Naive thymus-derived CD8-positive, alpha-beta T cell (primary cell): ENCODE data around the gene CHGA. TPM values are rescaled to one million over a fixed set of nuclear protein-coding genes. Genes with fewer than 3 reads are reported as not detected.
A peak's percentile ranks its signal among the peaks of the same experiment; 100 is the strongest.

Experiments used
- ATAC-seq, 2 donors: fragments of 150-1000 bp; cut with Tn5 transposase in 1 of 2; sonication (Bioruptor Pico), chemical (Tn5 transposase) in 1 of 2; 1 replicate in 1 of 2; 2 replicates in 1 of 2; pipeline ENCODE4 v1.10.0; 2021; ENCODE audit warnings: mild to moderate bottlenecking in 2 of 2, moderate library complexity in 2 of 2
- POLR2A ChIA-PET: fragments of 350-600 bp; sonication (Branson Sonifier 250); formaldehyde crosslinking; loops from one replicate; lab custom pipeline; 2021; ENCODE audit warnings: antibody characterized with exemption; lab: Charles Lee
- DNase-seq, 10 donors: peaks; one replicate each; pipeline versions ENCODE4 v3.0.0 to v3.0.0-alpha.2; 2020 to 2022
- H3K27ac Mint-ChIP-seq, 10 donors: one replicate each; pipeline ENCODE4 v1.8.0; 2020 to 2022; ENCODE audit warnings: mild to moderate bottlenecking in 10 of 10, mixed read lengths in 10 of 10, moderate library complexity in 4 of 10, inconsistent platforms in 1 of 10
- H3K27me3 Mint-ChIP-seq, 5 donors: one replicate each; pipeline ENCODE4 v1.8.0; 2021 to 2022; ENCODE audit warnings: mixed read lengths in 5 of 5
- H3K36me3 Mint-ChIP-seq, 3 donors: one replicate each; pipeline ENCODE4 v1.8.0; 2020 to 2022; ENCODE audit warnings: mixed read lengths in 3 of 3, mild to moderate bottlenecking in 2 of 3, inconsistent platforms in 1 of 3
- H3K4me1 Mint-ChIP-seq, 4 donors: one replicate each; pipeline ENCODE4 v1.8.0; 2021 to 2022; ENCODE audit warnings: mixed read lengths in 4 of 4
- H3K4me3 Mint-ChIP-seq, 10 donors: one replicate each; pipeline ENCODE4 v1.8.0; 2020 to 2022; ENCODE audit warnings: mild to moderate bottlenecking in 10 of 10, mixed read lengths in 10 of 10, moderate library complexity in 6 of 10, inconsistent platforms in 1 of 10
- H3K9me3 Mint-ChIP-seq, 9 donors: one replicate each; pipeline ENCODE4 v1.8.0; 2020 to 2022; ENCODE audit warnings: mixed read lengths in 9 of 9, mild to moderate bottlenecking in 3 of 9, inconsistent platforms in 1 of 9, moderate library complexity in 1 of 9
- polyA plus RNA-seq, 3 donors: library from polyadenylated mRNA; unstranded; fragments of 300-500 nt; fragmentation: Illumina TruSeq; gene quantifications; one replicate each; pipeline ENCODE4 v1.2.3, GENCODE V29; 2021
- total RNA-seq, 8 experiments: library from RNA in 2 of 8; stranded (reverse) in 2 of 8; gene quantifications; one replicate each; pipeline ENCODE4 v1.2.3 and lab custom pipeline; 2021 to 2026

The CHGA gene
- total and polyA plus RNA-seq, 5 experiments from 2014 or later, result 0.46 TPM; not detected in 4

DNA sequence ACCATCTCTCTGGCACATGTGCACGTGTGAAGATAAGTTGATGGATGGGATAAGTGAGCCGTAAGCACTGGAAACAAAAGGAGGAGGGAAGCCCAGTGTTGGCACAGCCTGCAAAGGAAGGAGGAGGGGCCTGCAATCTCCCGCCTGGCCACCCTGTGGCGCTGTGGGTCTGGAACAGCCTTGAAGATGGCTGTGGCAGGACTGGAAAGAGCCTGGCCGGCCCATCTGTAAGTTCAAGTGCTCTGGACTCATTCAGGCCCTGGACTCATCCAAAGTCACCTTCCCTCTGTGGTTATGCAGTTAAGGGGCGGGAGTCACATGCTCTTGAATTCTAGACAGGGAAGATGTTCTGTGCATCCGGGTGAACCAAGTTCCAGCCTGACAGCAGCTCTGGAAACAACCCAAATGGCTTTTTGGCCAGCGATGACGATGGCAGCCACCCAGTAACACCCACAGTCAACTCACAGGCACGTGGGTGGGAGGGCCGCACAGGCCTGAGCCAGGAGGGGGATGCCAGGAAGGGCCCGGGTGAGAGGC is 50.4 kb downstream of the CHGA start:
- H3K36me3 Mint-ChIP-seq, result peaks cover 23 to 34% (median 26%) of the 10 kb centered on the region in 3 donors
- DNase-seq (peak in 3 of 10 donors; percentile 18 to 34 (median 19)), ATAC-seq (no peak)
- H3K4me3 Mint-ChIP-seq, result no peak overlapping the region
- H3K27me3 Mint-ChIP-seq, result no peaks in the 10 kb centered on the region
- POLR2A ChIA-PET, result no interaction called here
- H3K9me3 Mint-ChIP-seq, result peaks cover 0 to 28% (median 15%) of the 10 kb centered on the region in 9 donors
- H3K27ac Mint-ChIP-seq, result peak overlapping the region in 1 of 10 donors; percentile 15
- H3K4me1 Mint-ChIP-seq, result peaks cover 12 to 15% (median 14%) of the 10 kb centered on the region in 4 donors

GRCh38 chr14:92973798-92974372 is 50.9 kb downstream of the CHGA start:
- H3K9me3 Mint-ChIP-seq, result peaks cover 0 to 32% (median 20%) of the 10 kb centered on the region in 9 donors
- peaks cover 12 to 15% (median 14%) of the 10 kb centered on the region in 4 donors for H3K4me1 Mint-ChIP-seq
- H3K4me3 Mint-ChIP-seq, result no peak overlapping the region
- ATAC-seq, result no peak
- no peak overlapping the region for H3K27ac Mint-ChIP-seq
- no peaks in the 10 kb centered on the region for H3K27me3 Mint-ChIP-seq
- H3K36me3 Mint-ChIP-seq, result peaks cover 23 to 39% (median 31%) of the 10 kb centered on the region in 3 donors
- peak in 1 of 10 donors; percentile 38 for DNase-seq
- POLR2A ChIA-PET, result no interaction called here

DNA sequence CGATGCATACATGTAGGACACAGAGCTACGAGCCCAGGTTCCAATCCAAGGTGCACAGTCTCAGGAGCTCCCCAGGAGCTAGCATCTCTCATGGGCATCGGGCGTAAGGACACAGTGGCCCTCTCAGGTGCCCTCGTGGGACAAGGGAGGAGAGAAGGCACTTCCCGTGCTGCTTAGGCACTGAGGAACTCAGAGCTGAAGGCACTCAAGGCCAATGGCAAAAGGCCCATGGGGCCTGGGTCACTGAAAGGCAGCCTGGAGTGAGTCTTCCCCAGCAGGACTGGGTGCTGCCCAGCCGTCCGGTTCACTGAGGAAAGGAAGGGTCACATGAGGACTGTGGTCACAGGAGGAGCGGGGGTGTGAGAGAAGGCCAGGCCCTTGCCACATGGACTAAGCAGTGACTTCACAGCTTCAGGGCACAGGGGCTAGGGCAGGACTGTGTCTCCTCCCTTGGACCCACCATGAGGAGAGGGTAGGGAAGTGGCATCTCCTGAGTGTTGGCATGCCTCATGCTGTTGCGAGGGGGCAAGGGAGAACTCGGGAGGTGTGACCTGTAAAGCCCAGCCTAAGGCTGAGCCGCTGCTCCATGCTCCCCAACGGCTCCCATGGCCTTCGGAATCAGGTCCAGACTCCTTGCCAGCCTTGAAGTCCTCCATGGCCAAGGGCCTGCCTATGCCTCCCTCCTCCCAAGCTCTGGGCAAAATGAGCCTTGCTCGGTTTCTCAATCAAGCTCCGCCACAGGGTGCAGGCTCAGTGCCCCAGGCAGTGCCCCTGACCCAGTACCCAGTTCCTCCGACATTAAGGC is 51.8 kb downstream of the CHGA start:
- no peaks in the 10 kb centered on the region for H3K27me3 Mint-ChIP-seq
- POLR2A ChIA-PET, result no interaction called here
- DNase-seq (peak in 1 of 10 donors; percentile 58), ATAC-seq (no peak)
- H3K27ac Mint-ChIP-seq, result peak overlapping the region in 1 of 10 donors; percentile 19
- H3K36me3 Mint-ChIP-seq, result peaks cover 31 to 48% (median 40%) of the 10 kb centered on the region in 3 donors
- peaks cover 12 to 15% (median 14%) of the 10 kb centered on the region in 4 donors for H3K4me1 Mint-ChIP-seq
- H3K9me3 Mint-ChIP-seq, result peaks cover 0 to 40% (median 29%) of the 10 kb centered on the region in 9 donors
- no peak overlapping the region for H3K4me3 Mint-ChIP-seq

- peak overlapping the region in 1 of 10 donors; percentile 25 for H3K27ac Mint-ChIP-seq
- POLR2A ChIA-PET, result no interaction called here
- no peaks in the 10 kb centered on the region for H3K27me3 Mint-ChIP-seq
- ATAC-seq (no peak), DNase-seq (peak in 1 of 10 donors; percentile 22)
- peaks cover 34 to 63% (median 52%) of the 10 kb centered on the region in 3 donors for H3K36me3 Mint-ChIP-seq
- H3K4me3 Mint-ChIP-seq, result no peak overlapping the region
- peaks cover 12 to 15% (median 13%) of the 10 kb centered on the region in 4 donors for H3K4me1 Mint-ChIP-seq
- H3K9me3 Mint-ChIP-seq, result peaks cover 0 to 44% (median 30%) of the 10 kb centered on the region in 9 donors
These were observed 53.3 kb downstream of the CHGA start for GRCh38 chr14:92976268-92976667.

GRCh38 chr14:92978229-92979021 is 55.5 kb downstream of the CHGA start:
- peaks cover 37 to 74% (median 62%) of the 10 kb centered on the region in 3 donors for H3K36me3 Mint-ChIP-seq
- H3K9me3 Mint-ChIP-seq, result peaks cover 0 to 47% (median 33%) of the 10 kb centered on the region in 9 donors
- DNase-seq (peak in 1 of 10 donors; percentile 9), ATAC-seq (no peak)
- H3K27ac Mint-ChIP-seq, result no peak overlapping the region
- H3K27me3 Mint-ChIP-seq, result no peaks in the 10 kb centered on the region
- POLR2A ChIA-PET, result no interaction called here
- no peak overlapping the region for H3K4me3 Mint-ChIP-seq
- H3K4me1 Mint-ChIP-seq, result peaks cover 6 to 12% (median 10%) of the 10 kb centered on the region in 4 donors

DNA sequence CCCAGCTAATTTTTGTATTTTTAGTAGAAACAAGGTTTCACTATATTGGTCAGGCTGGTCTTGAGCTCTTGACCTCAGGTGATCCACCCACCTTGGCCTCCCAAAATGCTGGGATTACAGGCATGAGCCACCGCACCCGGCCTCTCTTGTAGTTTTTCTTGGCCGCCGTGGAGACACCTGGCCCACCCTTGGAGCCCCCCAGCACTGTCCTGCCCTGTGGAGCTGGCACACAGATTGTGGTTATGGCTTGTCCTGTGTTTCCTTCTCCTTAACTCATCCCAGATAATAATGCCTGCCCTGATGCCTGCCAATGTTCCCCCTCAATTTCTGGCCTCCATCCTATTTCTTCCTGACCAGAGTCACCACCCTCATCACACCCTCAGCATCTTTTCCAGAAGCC is 57.9 kb downstream of the CHGA start:
- peaks cover 34 to 69% (median 68%) of the 10 kb centered on the region in 3 donors for H3K36me3 Mint-ChIP-seq
- ATAC-seq, result no peak

GRCh38 chr14:92981726-92982125 is 58.8 kb downstream of the CHGA start:
- peak overlapping the region in 1 of 10 donors; percentile 24 for H3K4me3 Mint-ChIP-seq
- H3K4me1 Mint-ChIP-seq, result peaks cover 12 to 20% (median 17%) of the 10 kb centered on the region in 4 donors
- POLR2A ChIA-PET, result no interaction called here
- H3K36me3 Mint-ChIP-seq, result peaks cover 29 to 63% (median 63%) of the 10 kb centered on the region in 3 donors
- peak in 1 of 10 donors; percentile 35 for DNase-seq
- H3K9me3 Mint-ChIP-seq, result peaks cover 0 to 42% (median 30%) of the 10 kb centered on the region in 9 donors
- H3K27me3 Mint-ChIP-seq, result no peaks in the 10 kb centered on the region
- ATAC-seq, result no peak
- peak overlapping the region in 2 of 10 donors; percentile 31 to 81 for H3K27ac Mint-ChIP-seq

More for the DNA sequence above, 57.9 kb downstream of the CHGA start:
- H3K9me3 Mint-ChIP-seq, result peaks cover 0 to 47% (median 33%) of the 10 kb centered on the region in 9 donors
- H3K4me3 Mint-ChIP-seq, result no peak overlapping the region
- H3K27me3 Mint-ChIP-seq, result no peaks in the 10 kb centered on the region
- H3K4me1 Mint-ChIP-seq, result peaks cover 9 to 17% (median 13%) of the 10 kb centered on the region in 4 donors
- H3K27ac Mint-ChIP-seq, result peak overlapping the region in 1 of 10 donors; percentile 81
- POLR2A ChIA-PET, result no interaction called here
- no peak for DNase-seq

- Mint-ChIP-seq H3K36me3 (peaks cover 16 to 51% (median 50%) of the 10 kb centered on the region in 3 donors), H3K4me1 (peaks cover 9 to 22% (median 12%) of the 10 kb centered on the region in 4 donors), H3K27ac (peak overlapping the region in 2 of 10 donors; percentile 21 to 34), H3K27me3 (no peaks in the 10 kb centered on the region), H3K9me3 (peaks cover 0 to 30% (median 18%) of the 10 kb centered on the region in 9 donors), H3K4me3 (no peak overlapping the region)
- peak in 1 of 10 donors; percentile 6 for DNase-seq
- ATAC-seq, result no peak
- POLR2A ChIA-PET, result no interaction called here
These were observed 60.0 kb downstream of the CHGA start for GRCh38 chr14:92982956-92983355.

DNA sequence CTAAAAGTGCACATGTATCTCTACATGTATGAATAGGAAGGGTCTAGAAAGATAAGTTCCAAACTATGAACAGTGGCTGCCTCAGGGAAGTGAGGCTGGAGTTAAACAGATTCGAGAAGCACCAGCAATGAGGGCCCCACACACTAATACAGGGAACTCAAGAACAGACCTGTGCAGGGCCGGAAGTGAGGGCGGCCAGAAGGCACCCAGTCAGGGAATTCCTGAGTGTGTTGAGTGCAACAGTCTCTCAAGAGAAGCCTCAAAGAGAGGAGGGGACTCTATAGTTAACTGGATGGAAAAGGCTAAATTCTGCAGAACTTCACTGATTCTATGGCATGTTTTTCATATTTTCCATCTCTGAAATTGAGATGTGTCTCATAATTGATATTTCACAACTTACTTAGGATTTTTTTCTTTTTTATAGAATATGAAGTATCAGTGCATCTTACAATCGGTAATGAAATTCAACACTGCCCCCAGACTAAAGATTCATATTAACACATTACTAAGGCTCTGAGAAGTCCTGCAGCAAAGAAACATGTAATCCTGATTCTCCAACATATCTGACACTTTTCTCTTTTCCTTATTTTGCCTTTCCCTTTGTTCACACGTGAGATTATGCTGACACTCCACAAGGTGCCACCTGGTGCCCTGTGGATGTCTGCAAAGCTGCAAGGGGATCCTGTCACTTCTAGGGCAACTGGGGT is 61.3 kb downstream of the CHGA start:
- DNase-seq (peak in 1 of 10 donors; percentile 7), ATAC-seq (no peak)
- H3K9me3 Mint-ChIP-seq, result peaks cover 0 to 19% (median 7%) of the 10 kb centered on the region in 9 donors
- H3K36me3 Mint-ChIP-seq, result peaks cover 10 to 38% (median 37%) of the 10 kb centered on the region in 3 donors
- peak overlapping the region in 7 of 10 donors; percentile 9 to 79 (median 39) for H3K27ac Mint-ChIP-seq
- POLR2A ChIA-PET, result no interaction called here
- no peaks in the 10 kb centered on the region for H3K27me3 Mint-ChIP-seq
- H3K4me3 Mint-ChIP-seq, result no peak overlapping the region
- H3K4me1 Mint-ChIP-seq, result peaks cover 8 to 24% (median 12%) of the 10 kb centered on the region in 4 donors
